NB4 (cell line): ENCODE data around the gene HECW1.

ENCODE experiments used
- DNase-seq: peaks from one replicate; pipeline ENCODE4 v3.0.0; 2010; ENCODE audit warnings: low read depth
- H3K4me3 ChIP-seq: one replicate; pipeline ENCODE4 v1.5.1; 2011; ENCODE audit warnings: mild to moderate bottlenecking, low read depth, low read length, moderate library complexity
- CTCF ChIP-seq: IDR thresholded peaks from one replicate; pipeline ENCODE4 v1.5.1; 2012; ENCODE audit warnings: low read depth, low read length
- MAX ChIP-seq: IDR thresholded peaks from 2 replicates; pipeline ENCODE4 v1.6.1; 2011; ENCODE audit warnings: low read depth, low read length
- MYC ChIP-seq: IDR thresholded peaks from 2 replicates; pipeline ENCODE4 v1.6.1; 2011; ENCODE audit warnings: low read depth, low read length
- POLR2A ChIP-seq: IDR thresholded peaks from 2 replicates; pipeline ENCODE4 v1.6.1; 2011; ENCODE audit warnings: mild to moderate bottlenecking; ENCODE audit not compliant: insufficient read length; ENCODE audit errors: extremely low read depth

Gene HECW1

GRCh38 chr7:43085992-43086391 lies 26.5 kb upstream of the HECW1 start:
- H3K4me3 ChIP-seq: no peak overlapping the region
- TF ChIP-seq MAX (no peak), MYC (no peak), CTCF (no peak), POLR2A (no peak)
- DNase-seq: no peak

GRCh38 chr7:43092819-43093218 lies 19.6 kb upstream of the HECW1 start:
- H3K4me3 ChIP-seq: no peak overlapping the region

GRCh38 chr7:43096875-43097274 lies 15.6 kb upstream of the HECW1 start:
- no peak overlapping the region for H3K4me3 ChIP-seq
- TF ChIP-seq POLR2A (no peak), CTCF (no peak), MYC (no peak), MAX (no peak)
- no peak for DNase-seq

More at GRCh38 chr7:43092819-43093218, 19.6 kb upstream of the HECW1 start:
- DNase-seq: no peak
- TF ChIP-seq MAX (no peak), CTCF (no peak), POLR2A (no peak), MYC (no peak)

GRCh38 chr7:43099750-43100149 lies 12.7 kb upstream of the HECW1 start:
- no peak overlapping the region for H3K4me3 ChIP-seq
- TF ChIP-seq MAX (no peak), CTCF (no peak), MYC (no peak), POLR2A (no peak)
- no peak for DNase-seq

GRCh38 chr7:43104874-43105520 lies 7.5 kb upstream of the HECW1 start:
- no peak overlapping the region for H3K4me3 ChIP-seq
- TF ChIP-seq POLR2A: no peak
- TF ChIP-seq MAX: no peak
- no peak for TF ChIP-seq MYC
- no peak for TF ChIP-seq CTCF
- DNase-seq: no peak

GRCh38 chr7:43105521-43106120 lies 6.8 kb upstream of the HECW1 start:
- DNase-seq: no peak
- no peak for TF ChIP-seq MYC
- no peak for TF ChIP-seq MAX
- TF ChIP-seq CTCF: no peak
- TF ChIP-seq POLR2A: no peak
- H3K4me3 ChIP-seq: no peak overlapping the region
